ENCODE data around the gene GADD45GIP1. TPM values are rescaled to one million over a fixed set of nuclear protein-coding genes. Genes with fewer than 3 reads are reported as not detected.

Gene GADD45GIP1
- total and polyA plus RNA-seq, 2 donors (not counting 1 experiment from before 2014, with no cell fraction given), result 19.5 to 19.7 TPM

DNA sequence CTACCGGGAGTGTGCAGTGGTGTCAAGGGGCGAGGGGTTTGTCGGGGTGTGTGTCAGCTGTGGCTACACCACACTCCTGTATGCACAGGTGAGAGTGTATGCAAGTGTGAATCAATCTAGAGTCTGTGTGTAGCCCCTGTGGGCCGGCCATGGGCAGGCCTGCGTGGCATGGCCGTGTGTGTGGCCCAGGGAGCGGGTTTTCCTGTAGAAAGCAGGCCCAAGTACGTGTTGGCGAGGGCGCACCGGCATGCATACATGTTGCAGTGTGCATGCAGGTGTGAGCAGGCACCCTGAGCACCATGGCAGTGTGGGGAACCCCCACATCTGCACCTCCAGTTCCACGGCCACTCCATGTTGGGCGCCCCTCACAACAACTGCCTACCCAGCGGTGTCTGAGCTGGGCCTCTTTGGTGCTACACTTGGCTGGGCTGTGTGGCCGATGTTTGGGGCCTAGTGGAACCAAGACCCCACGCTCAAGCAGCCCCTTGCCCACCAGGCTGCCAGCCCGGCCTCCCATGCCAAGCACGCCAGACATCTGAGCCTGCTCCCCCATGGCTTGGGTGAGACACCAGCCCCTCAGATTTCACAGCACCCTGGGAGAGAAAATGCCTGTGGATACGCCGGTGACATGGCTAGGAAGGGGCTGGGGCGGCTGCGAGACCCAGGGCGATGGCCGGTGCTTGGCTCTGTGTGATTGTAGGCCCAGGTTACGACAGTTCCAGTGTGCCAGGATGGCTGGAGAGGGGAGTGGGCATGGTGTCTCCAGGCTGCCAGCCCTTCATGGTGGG lies 40.4 kb upstream of the GADD45GIP1 start:
- H3K4me1 ChIP-seq (ENCODE audit: control insufficient read depth, extremely low read depth, insufficient read depth, low read length), result peaks cover 12% of the 10 kb centered on the region
- DNase-seq (ENCODE audit: low read depth in 2 of 2), result no peak
- H3K9me3 ChIP-seq (ENCODE audit: control insufficient read depth, insufficient read depth, low read depth, low read length), result no peaks in the 10 kb centered on the region
- peak overlapping the region; percentile 59 for H3K9ac ChIP-seq (ENCODE audit: insufficient read depth, low read length)
- no peaks in the 10 kb centered on the region for H4K20me1 ChIP-seq (ENCODE audit: control insufficient read depth, extremely low read depth, insufficient read depth, low read length)
- peaks cover 65% of the 10 kb centered on the region for H3K79me2 ChIP-seq (ENCODE audit: control insufficient read depth, insufficient read depth, low read length)
- peaks cover 11% of the 10 kb centered on the region for H3K36me3 ChIP-seq (ENCODE audit: control insufficient read depth, insufficient read depth, low read length)
- H3K27ac ChIP-seq (ENCODE audit: insufficient read depth, low read length), result peak overlapping the region; percentile 90
- no peak overlapping the region for H2AFZ ChIP-seq (ENCODE audit: low read length)
- H3K4me3 ChIP-seq (replicated peaks in 1 of 4; ENCODE audit: control extremely low read depth in 1 of 4, insufficient read depth in 1 of 4, low read depth in 3 of 4, low read length in 4 of 4), result peak overlapping the region; percentile 53 to 95 (median 76)
- H3K27me3 ChIP-seq (ENCODE audit: control insufficient read depth, insufficient read depth, low read length), result no peaks in the 10 kb centered on the region
- peak overlapping the region; percentile 97 for H3K4me2 ChIP-seq (ENCODE audit: extremely low read depth, insufficient read depth, low read length)
- no peak for TF ChIP-seq CTCF (conservative IDR thresholded peaks at IDR 0.05 in 1 of 2, IDR thresholded peaks at IDR 0.05 in 1 of 2; ENCODE audit: low read depth in 1 of 2, low read length in 2 of 2)
- TF ChIP-seq EZH2 (IDR thresholded peaks at IDR 0.05; ENCODE audit: low read length, missing control alignments), result no peak

DNA sequence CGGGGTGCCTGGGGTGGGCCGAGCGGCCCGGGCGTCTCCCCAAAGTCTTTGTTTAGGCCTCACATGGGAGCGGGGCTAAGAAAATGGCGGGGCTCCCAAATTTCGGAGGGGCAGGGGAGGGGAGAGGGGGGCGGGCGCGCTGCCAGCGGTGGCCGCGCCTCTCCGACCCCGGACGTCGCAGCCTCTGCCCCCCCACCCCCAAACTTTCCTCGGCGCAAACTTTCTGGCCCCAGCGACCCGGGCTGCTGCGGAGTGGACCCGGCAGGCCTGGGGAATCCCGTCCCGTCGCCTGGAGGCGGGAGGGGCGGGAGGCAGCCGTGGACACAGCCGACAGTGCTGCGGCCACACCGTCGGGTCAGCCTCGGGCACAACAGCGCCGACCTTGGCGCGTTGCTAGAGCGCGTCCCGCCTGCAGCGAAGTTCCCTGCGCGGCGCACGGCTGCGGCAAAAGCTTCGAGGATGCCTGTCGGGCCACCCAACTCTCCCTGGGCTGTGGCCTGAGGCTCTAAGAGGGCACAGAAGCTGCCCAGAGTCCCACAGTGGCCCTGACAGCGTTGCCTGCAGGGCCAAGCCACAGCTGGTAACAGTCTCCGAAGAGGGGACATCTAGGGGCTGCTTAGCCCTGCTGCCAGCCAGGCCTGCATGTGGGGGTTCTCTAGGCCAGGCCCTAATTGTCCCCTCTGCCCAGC lies 39.5 kb upstream of the GADD45GIP1 start:
- H3K4me2 ChIP-seq (ENCODE audit: extremely low read depth, insufficient read depth, low read length), result peak overlapping the region; percentile 97
- peaks cover 57% of the 10 kb centered on the region for H3K79me2 ChIP-seq (ENCODE audit: control insufficient read depth, insufficient read depth, low read length)
- H3K4me1 ChIP-seq (ENCODE audit: control insufficient read depth, extremely low read depth, insufficient read depth, low read length), result peaks cover 12% of the 10 kb centered on the region
- TF ChIP-seq EZH2 (IDR thresholded peaks at IDR 0.05; ENCODE audit: low read length, missing control alignments) (no peak), CTCF (conservative IDR thresholded peaks at IDR 0.05 in 1 of 2, IDR thresholded peaks at IDR 0.05 in 1 of 2; ENCODE audit: low read depth in 1 of 2, low read length in 2 of 2) (no peak)
- no peak overlapping the region for H2AFZ ChIP-seq (ENCODE audit: low read length)
- H3K27me3 ChIP-seq (ENCODE audit: control insufficient read depth, insufficient read depth, low read length), result no peaks in the 10 kb centered on the region
- peaks cover 11% of the 10 kb centered on the region for H3K36me3 ChIP-seq (ENCODE audit: control insufficient read depth, insufficient read depth, low read length)
- H3K27ac ChIP-seq (ENCODE audit: insufficient read depth, low read length), result peak overlapping the region; percentile 90
- H4K20me1 ChIP-seq (ENCODE audit: control insufficient read depth, extremely low read depth, insufficient read depth, low read length), result no peaks in the 10 kb centered on the region
- H3K4me3 ChIP-seq (replicated peaks in 1 of 4; ENCODE audit: control extremely low read depth in 1 of 4, insufficient read depth in 1 of 4, low read depth in 3 of 4, low read length in 4 of 4), result peak overlapping the region; percentile 53 to 95 (median 76)
- no peaks in the 10 kb centered on the region for H3K9me3 ChIP-seq (ENCODE audit: control insufficient read depth, insufficient read depth, low read depth, low read length)
- H3K9ac ChIP-seq (ENCODE audit: insufficient read depth, low read length), result peak overlapping the region; percentile 89
- peak in 1 of 2 donors; percentile 43 for DNase-seq (ENCODE audit: low read depth in 2 of 2)
